Activated T-helper 1 cell treated with Interleukin-2 at 50 U/mL for 16 hours (primary cell): ENCODE measurements around the gene ZBTB8A.
"Not testable (repeated sequence)": the region's sequence is repeated elsewhere in the genome, so short reads cannot be mapped to it uniquely, and the experiment has no call there.

ENCODE experiments used
- DNase-seq: peaks from one replicate; pipeline ENCODE4 v3.0.0-alpha.2; 2020; ENCODE audit warnings: low read depth

The ZBTB8A gene

GRCh38 chr1:32536764-32537163 lies 2.5 kb upstream of the ZBTB8A start:
- no peak for DNase-seq

- DNase-seq: no peak
Measured at GRCh38 chr1:32539584-32540571, 651 bp downstream of the ZBTB8A start.

- no peak for DNase-seq
Measured at GRCh38 chr1:32540605-32541004, 1.4 kb downstream of the ZBTB8A start.

GRCh38 chr1:32541064-32541566 lies 1.9 kb downstream of the ZBTB8A start:
- no peak for DNase-seq

DNA sequence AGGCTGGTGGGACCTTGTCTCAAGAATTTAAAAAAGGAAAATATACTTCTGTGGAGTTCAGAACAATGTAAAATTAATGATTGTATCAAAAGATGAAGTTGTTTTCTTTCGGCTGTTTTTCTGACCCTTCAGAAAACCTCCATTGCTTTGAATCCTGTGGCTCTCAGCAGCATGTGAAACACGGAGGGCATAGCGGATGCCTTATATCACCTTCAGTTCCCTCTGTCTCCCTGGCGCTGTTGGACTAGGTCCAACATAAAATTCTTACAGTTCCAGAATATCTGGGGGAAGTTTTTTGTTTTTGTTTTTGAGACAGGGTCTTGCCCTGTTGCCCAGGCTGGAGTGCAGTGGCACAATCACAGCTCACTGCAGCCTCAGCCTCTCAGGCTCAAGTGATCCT lies 7.4 kb downstream of the ZBTB8A start:
- no peak for DNase-seq

GRCh38 chr1:32549616-32550015 lies 10.4 kb downstream of the ZBTB8A start:
- DNase-seq: no peak

DNA sequence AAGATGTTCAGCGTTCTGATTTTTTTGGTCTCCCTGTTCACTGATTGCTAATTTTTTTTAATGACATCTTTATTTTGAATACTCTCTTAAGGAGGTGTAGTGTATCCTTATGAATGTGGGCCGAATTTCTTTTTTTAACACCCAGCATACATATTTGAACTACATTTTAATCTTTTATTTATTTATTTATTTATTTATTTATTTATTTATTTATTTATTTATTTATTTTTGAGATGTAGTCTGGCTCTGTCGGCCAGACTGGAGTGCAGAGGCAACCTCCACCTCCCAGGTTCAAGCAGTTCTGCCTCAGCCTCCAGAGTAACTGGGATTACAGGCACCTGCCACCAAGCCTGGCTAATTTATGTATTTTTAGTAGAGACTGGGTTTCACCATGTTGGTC lies 15.1 kb downstream of the ZBTB8A start:
- DNase-seq: no peak

- DNase-seq: not testable (repeated sequence)
Measured at GRCh38 chr1:32557035-32557434, 17.8 kb downstream of the ZBTB8A start.

DNA sequence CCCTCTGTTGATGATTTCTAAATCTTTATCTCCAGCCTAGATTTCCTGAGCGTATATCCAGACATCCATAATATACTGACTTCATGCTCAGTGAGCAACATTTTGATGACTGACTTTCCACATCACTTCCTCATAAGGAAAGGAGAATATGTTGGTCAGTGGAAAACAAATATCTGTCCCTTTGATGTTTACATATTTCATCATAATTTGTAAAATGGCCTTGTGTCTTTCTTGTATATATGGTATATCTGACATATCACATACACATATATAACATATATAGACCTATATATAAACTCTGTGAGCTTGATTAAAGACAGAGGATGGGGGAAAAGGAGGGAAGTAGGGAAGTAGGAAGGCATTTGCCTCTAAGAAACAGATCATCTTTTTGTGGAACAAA lies 18.6 kb downstream of the ZBTB8A start:
- no peak for DNase-seq

DNA sequence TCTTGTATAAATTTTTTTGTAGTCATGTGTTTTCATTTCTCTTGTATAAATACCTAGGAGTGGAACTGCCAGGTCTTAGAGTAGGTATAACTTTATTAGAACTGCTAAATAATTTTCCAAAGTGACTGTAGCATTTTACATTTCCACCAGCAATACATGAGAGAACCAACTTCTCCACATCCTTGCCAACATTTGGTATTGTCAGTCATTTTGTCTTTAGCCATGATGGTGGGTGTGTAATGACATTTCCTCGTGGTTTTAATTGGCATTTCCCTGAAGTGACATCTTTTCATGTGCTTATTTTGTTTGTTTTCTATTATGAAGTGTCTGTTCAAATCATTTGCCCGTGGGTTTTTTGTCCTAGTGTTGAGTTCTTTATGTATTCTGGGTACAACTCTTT lies 29.7 kb downstream of the ZBTB8A start:
- DNase-seq: no peak

- no peak for DNase-seq
Measured at GRCh38 chr1:32580348-32581017, 41.3 kb downstream of the ZBTB8A start.

DNA sequence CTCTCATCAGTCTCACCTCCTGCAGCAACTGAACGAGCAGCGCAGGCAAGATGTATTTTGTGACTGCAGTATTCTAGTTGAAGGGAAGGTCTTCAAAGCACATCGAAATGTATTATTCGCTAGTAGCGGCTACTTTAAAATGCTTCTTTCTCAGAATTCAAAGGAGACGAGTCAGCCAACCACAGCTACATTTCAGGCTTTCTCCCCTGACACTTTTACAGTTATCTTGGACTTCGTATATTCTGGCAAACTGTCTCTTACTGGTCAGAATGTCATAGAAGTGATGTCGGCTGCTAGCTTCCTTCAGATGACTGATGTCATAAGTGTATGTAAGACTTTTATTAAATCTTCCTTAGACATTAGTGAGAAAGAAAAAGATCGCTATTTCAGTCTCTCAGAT lies 53.7 kb downstream of the ZBTB8A start:
- no peak for DNase-seq

DNA sequence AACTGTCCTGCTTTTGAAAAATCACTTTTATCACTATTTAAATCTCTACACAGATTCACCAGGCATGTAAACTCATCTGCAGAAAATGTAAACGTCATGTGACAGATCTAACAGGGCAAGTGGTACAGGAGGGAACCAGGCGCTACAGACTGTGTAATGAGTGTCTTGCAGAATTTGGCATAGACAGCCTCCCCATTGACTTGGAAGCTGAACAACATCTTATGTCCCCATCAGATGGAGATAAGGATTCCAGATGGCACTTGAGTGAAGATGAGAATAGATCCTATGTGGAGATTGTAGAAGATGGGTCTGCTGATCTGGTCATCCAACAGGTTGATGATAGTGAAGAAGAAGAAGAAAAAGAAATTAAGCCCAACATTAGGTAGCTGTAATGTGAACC lies 60.8 kb downstream of the ZBTB8A start:
- DNase-seq: no peak

- no peak for DNase-seq
Measured at GRCh38 chr1:32605711-32606424, 66.6 kb downstream of the ZBTB8A start.

DNA sequence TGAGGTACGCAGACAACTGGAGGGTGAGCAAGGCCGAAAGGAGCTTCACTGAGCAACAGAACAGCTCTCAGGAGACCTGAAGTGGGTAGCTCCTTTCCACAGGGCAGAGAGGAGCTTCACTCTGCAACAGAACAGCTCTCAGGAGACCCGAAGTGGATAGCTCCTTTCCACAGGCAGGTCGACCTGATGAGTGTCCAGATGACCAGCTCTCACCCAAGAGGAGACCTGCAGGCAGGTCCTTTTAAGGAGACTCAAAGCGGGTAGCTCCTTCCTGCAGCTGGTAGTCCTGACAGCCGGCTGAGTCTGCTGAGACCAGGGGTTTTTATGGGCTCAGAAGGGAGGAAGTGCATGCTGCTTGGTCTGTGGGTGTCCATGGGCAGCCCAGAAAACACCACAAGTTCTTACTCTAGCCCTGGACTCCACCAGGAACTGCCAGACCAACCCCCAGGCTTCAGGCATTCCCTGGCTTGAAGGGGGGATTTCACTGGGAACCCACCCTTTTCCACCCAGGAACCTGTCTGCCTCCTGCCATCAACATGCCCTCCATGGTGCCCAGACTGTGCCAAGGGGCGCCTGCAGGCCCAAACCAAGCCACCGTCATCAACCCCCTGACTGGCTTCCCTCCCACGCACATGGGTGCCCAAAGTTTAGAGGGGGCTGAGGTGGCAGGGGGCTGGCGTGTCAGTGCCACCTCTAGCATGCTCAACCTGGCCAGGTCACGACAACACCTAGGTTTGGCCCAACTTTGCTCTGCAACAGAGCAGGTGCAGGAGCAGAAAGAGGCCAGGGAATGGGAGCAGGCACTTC lies 67.5 kb downstream of the ZBTB8A start:
- DNase-seq: no peak

- no peak for DNase-seq
Measured at GRCh38 chr1:32609180-32609579, 70.0 kb downstream of the ZBTB8A start.

DNA sequence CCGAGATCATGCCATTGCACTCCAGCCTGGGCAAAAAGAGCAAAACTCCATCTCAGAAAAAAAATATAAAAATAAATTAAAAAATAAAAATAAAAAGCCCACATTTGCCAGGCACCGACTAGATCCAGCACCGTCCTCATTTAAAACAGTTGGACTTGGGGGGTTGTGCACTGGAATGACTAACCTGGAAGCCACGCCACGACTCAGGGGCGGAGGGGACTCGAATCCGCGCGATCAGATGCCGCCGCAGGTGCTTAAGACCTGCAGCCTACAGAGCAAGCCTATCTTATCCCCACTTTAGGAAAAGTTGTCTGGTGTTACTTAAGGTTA lies 72.6 kb downstream of the ZBTB8A start:
- DNase-seq: no peak

DNA sequence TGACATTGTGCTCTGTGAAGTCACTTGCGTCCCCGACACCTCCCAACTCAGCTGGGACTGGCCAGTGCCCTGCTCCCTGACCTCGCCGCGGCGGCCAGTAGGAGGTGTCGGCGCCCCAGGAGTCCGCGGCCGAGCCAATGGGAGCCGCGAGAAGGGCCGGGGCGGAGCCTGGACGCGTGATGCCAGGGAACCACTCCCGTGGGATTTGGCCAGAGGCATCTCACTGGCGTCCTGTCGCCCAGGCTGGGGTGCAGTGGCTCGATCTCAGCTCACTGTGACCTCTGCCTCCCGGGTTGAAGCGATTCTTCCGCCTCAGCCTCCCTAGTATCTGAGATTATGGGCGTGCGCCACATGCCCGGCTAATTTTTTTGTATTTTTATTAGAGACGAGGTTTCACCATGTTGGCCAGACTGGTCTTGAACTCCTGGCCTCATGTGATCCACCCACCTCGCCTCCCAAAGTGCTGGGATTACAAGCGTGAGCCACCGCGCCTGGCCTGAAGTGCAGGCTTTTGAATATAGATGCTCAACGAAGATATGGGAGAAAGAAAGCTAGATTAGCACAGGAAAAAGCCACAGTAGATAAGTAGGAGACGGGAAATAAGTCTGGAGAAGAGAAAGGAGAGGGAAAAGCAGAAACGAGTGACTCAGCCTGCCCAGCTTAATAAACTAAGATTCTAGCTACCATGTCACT lies 73.1 kb downstream of the ZBTB8A start:
- peak; percentile 3 for DNase-seq

DNA sequence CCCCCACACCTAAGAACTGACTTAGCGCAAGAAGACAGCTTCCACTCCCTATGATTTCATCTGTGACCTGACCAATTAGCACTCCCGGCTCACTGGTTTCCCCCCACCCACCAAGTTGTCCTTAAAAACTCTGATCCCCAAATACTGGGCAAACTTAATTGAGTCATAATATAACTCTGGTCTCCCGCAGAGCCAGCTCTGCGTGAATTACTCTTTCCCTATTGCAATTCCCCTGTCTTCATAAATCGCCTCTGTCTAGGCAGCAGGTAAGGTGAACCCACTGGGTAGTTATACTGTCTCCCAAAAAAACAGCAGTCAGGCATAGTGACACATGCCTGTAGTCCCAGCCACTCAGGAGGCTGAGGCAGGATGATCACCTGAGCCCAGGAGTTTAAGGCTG lies 74.2 kb downstream of the ZBTB8A start:
- DNase-seq: no peak

- no peak for DNase-seq
Measured at GRCh38 chr1:32618673-32619221, 79.5 kb downstream of the ZBTB8A start.
